ENCODE measurements around the gene PRSS38. TPM values are rescaled to one million over a fixed set of nuclear protein-coding genes. Genes with fewer than 3 reads are reported as not detected.

PRSS38 gene
- total RNA-seq, 1 experiment from 2014 or later, result not detected

- in situ Hi-C loops (cut with HindIII; ENCODE audit: low pct_unique_long_range_greater_than_20kb, low sequenced_read_pairs) (no loop called here), intact Hi-C loops (cut with micrococcal nuclease; ENCODE audit: unreplicated experiment) (no loop called here)
- Histone ChIP-seq H3K27ac (ENCODE audit: low read length) (no peak overlapping the region), H3K9me3 (ENCODE audit: control insufficient read depth, insufficient read depth, low read depth, low read length) (no peaks in the 10 kb centered on the region), H3K27me3 (ENCODE audit: control insufficient read depth, insufficient read depth, low read length) (no peaks in the 10 kb centered on the region), H3K4me3 (ENCODE audit: low read depth in 2 of 2, low read length in 2 of 2) (no peak overlapping the region), H3K36me3 (ENCODE audit: control insufficient read depth, insufficient read depth, low read length) (0 out of 2 replicates have a peak, but pooled peaks cover 3% of the 10 kb centered on the region), H3K4me1 (ENCODE audit: control insufficient read depth, insufficient read depth, low read length) (no peaks in the 10 kb centered on the region)
- BruUV-seq (replicated peaks), result no TSS peak
- DNase-seq (ENCODE audit: low read depth, low spot score) (no peak), ATAC-seq (no peak)
- ChIA-PET CTCF (no interaction called here), POLR2A (no interaction called here)
- TF ChIP-seq POLR2AphosphoS5 (IDR thresholded peaks at IDR 0.05; ENCODE audit: low read depth, low read length), result no peak
- no peak for TF ChIP-seq REST (IDR thresholded peaks at IDR 0.05; ENCODE audit: insufficient read depth in 1 of 2, low read depth in 2 of 2, low read length in 1 of 2)
- no peak for TF ChIP-seq CTCF (IDR thresholded peaks at IDR 0.05)
- TF ChIP-seq TCF7L2 (IDR thresholded peaks at IDR 0.05; ENCODE audit: low read depth, low read length), result no peak
- no peak for TF ChIP-seq SIN3A (IDR thresholded peaks at IDR 0.05; ENCODE audit: borderline replicate concordance, insufficient read depth, low read depth, low read length)
These were observed 38.3 kb upstream of the PRSS38 start for GRCh38 chr1:227777156-227777555.

- DNase-seq (ENCODE audit: low read depth, low spot score), result no peak
- BruUV-seq (replicated peaks), result no TSS peak
- intact Hi-C loops (cut with micrococcal nuclease; ENCODE audit: unreplicated experiment), result no loop called here
- ChIA-PET CTCF (no interaction called here), POLR2A (no interaction called here)
- Histone ChIP-seq H3K4me1 (ENCODE audit: control insufficient read depth, insufficient read depth, low read length) (no peaks in the 10 kb centered on the region), H3K4me3 (ENCODE audit: low read depth in 2 of 2, low read length in 2 of 2) (no peak overlapping the region), H3K36me3 (ENCODE audit: control insufficient read depth, insufficient read depth, low read length) (0 out of 2 replicates have a peak, but pooled peaks cover 3% of the 10 kb centered on the region), H3K9me3 (ENCODE audit: control insufficient read depth, insufficient read depth, low read depth, low read length) (no peaks in the 10 kb centered on the region), H3K27ac (ENCODE audit: low read length) (no peak overlapping the region), H3K27me3 (ENCODE audit: control insufficient read depth, insufficient read depth, low read length) (no peaks in the 10 kb centered on the region)
- no peak for ATAC-seq
- in situ Hi-C loops (cut with HindIII; ENCODE audit: low pct_unique_long_range_greater_than_20kb, low sequenced_read_pairs), result no loop called here
- no peak for TF ChIP-seq REST (IDR thresholded peaks at IDR 0.05; ENCODE audit: insufficient read depth in 1 of 2, low read depth in 2 of 2, low read length in 1 of 2)
- TF ChIP-seq POLR2AphosphoS5 (IDR thresholded peaks at IDR 0.05; ENCODE audit: low read depth, low read length), result no peak
- no peak for TF ChIP-seq CTCF (IDR thresholded peaks at IDR 0.05)
- no peak for TF ChIP-seq SIN3A (IDR thresholded peaks at IDR 0.05; ENCODE audit: borderline replicate concordance, insufficient read depth, low read depth, low read length)
- TF ChIP-seq TCF7L2 (IDR thresholded peaks at IDR 0.05; ENCODE audit: low read depth, low read length), result no peak
These were observed 37.8 kb upstream of the PRSS38 start for GRCh38 chr1:227777646-227778045.
